ENCODE results near the gene COQ9. TPM values are rescaled to one million over a fixed set of nuclear protein-coding genes. Genes with fewer than 3 reads are reported as not detected.

COQ9 gene
- total and polyA plus RNA-seq, 7 donors = 61.4 to 154 (median 74.5) TPM

- peak; percentile 93 for DNase-seq
- H3K36me3 ChIP-seq = peaks cover 10 to 76% (median 41%) of the 10 kb centered on the region in 4 donors
Observed at GRCh38 chr16:57462209-57462977, 15.1 kb downstream of the COQ9 start, which contains the start of gene POLR2C. TSS of gene POLR2C (plus strand) at chr16:57462679. CDS start at chr16:57462725, 46 bp downstream.

GRCh38 chr16:57462978-57463362, 15.7 kb downstream of the COQ9 start:
- H3K4me1 ChIP-seq = peaks cover 0 to 25% (median 21%) of the 10 kb centered on the region in 4 donors
- H3K27ac ChIP-seq = peak overlapping the region; percentile 87 to 92 (median 90)
- no peaks in the 10 kb centered on the region for H3K9me3 ChIP-seq
- peaks cover 11 to 76% (median 43%) of the 10 kb centered on the region in 4 donors for H3K36me3 ChIP-seq
- TF ChIP-seq POLR2AphosphoS5 (IDR thresholded peaks at IDR 0.05) (no peak), EP300 (IDR thresholded peaks at IDR 0.05) (no peak), CTCF (IDR thresholded peaks at IDR 0.05) (no peak), POLR2A (IDR thresholded peaks at IDR 0.05) (no peak)
- intact Hi-C loops (cut with DNase I) = loop anchor here (2.0 to 10.0 kb wide), 3 partner anchors 16 to 1172 kb away; partner anchors contain the start of genes CIAPIN1 and COQ9
- no peak for DNase-seq
- WGBS, 2 donors = 0 to 1% methylated on average over 16 of the region's 16 CpGs
- no peaks in the 10 kb centered on the region for H3K27me3 ChIP-seq
- peak overlapping the region; percentile 93 to 99 (median 98) for H3K4me3 ChIP-seq

More at GRCh38 chr16:57462209-57462977, 15.1 kb downstream of the COQ9 start, which contains the start of gene POLR2C:
- H3K4me3 ChIP-seq = peak within 1 kb of the TSS; percentile 93 to 99 (median 98)
- H3K4me1 ChIP-seq = peaks cover 0 to 25% (median 21%) of the 10 kb centered on the region in 4 donors
- no peaks in the 10 kb centered on the region for H3K9me3 ChIP-seq
- intact Hi-C loops (cut with DNase I) = loop anchor here (2.0 to 10.0 kb wide), 3 partner anchors 16 to 1172 kb away; partner anchors contain the start of genes CIAPIN1 and COQ9
- no peaks in the 10 kb centered on the region for H3K27me3 ChIP-seq
- H3K27ac ChIP-seq = peak within 1 kb of the TSS; percentile 87 to 92 (median 90)
- TF ChIP-seq POLR2AphosphoS5 (IDR thresholded peaks at IDR 0.05) (peak; percentile 95 to 100 (median 98)), POLR2A (IDR thresholded peaks at IDR 0.05) (peak; percentile 88 to 94), EP300 (IDR thresholded peaks at IDR 0.05) (no peak), CTCF (IDR thresholded peaks at IDR 0.05) (peak; percentile 86 to 95 (median 94))
- 1 to 2% methylated on average over 47 of the region's 47 CpGs for WGBS, 2 donors

- Histone ChIP-seq H3K27ac (no peak overlapping the region), H3K27me3 (no peaks in the 10 kb centered on the region), H3K36me3 (peaks cover 25 to 76% (median 50%) of the 10 kb centered on the region in 4 donors), H3K9me3 (no peaks in the 10 kb centered on the region), H3K4me3 (no peak overlapping the region), H3K4me1 (peaks cover 0 to 25% (median 21%) of the 10 kb centered on the region in 4 donors)
- no peak for DNase-seq
- TF ChIP-seq POLR2AphosphoS5 (IDR thresholded peaks at IDR 0.05) = no peak
- no peak for TF ChIP-seq CTCF (IDR thresholded peaks at IDR 0.05)
- TF ChIP-seq POLR2A (IDR thresholded peaks at IDR 0.05) = no peak
- TF ChIP-seq EP300 (IDR thresholded peaks at IDR 0.05) = no peak
- intact Hi-C loops (cut with DNase I) = loop anchor here (5.0 to 10.0 kb wide), 2 partner anchors 53 to 1170 kb away; no protein-coding TSS in a partner anchor
- 95 to 98% methylated on average over 2 of the region's 2 CpGs for WGBS, 2 donors
Observed at GRCh38 chr16:57464523-57464922, 17.2 kb downstream of the COQ9 start.

- TF ChIP-seq EP300 (IDR thresholded peaks at IDR 0.05) (no peak), POLR2A (IDR thresholded peaks at IDR 0.05) (no peak), CTCF (IDR thresholded peaks at IDR 0.05) (no peak), POLR2AphosphoS5 (IDR thresholded peaks at IDR 0.05) (no peak)
- no peaks in the 10 kb centered on the region for H3K9me3 ChIP-seq
- H3K27me3 ChIP-seq = no peaks in the 10 kb centered on the region
- peaks cover 43 to 94% (median 59%) of the 10 kb centered on the region in 4 donors for H3K36me3 ChIP-seq
- H3K4me1 ChIP-seq = peaks cover 0 to 28% (median 25%) of the 10 kb centered on the region in 4 donors
- intact Hi-C loops (cut with DNase I) = loop anchor here (10.0 kb wide), 1 partner anchor 1166 kb away; no protein-coding TSS in a partner anchor
- WGBS, 2 donors = 88 to 92% methylated on average over 2 of the region's 2 CpGs
- DNase-seq = no peak
- no peak overlapping the region for H3K27ac ChIP-seq
- no peak overlapping the region for H3K4me3 ChIP-seq
Observed at GRCh38 chr16:57468346-57468745, 21.1 kb downstream of the COQ9 start.
